Glomerular visceral epithelial cell (primary cell): ENCODE results near the gene ZNF26.
"Not testable (repeated sequence)": the region's sequence is repeated elsewhere in the genome, so short reads cannot be mapped to it uniquely, and the experiment has no call there.

Experiments
- DNase-seq: peaks from one replicate; pipeline ENCODE4 v3.0.0-alpha.2; 2016; ENCODE audit errors: extremely low spot score

ZNF26 gene

GRCh38 chr12:132955094-132956010 is 30.8 kb upstream of the ZNF26 start:
- peak; percentile 5 for DNase-seq

- peak; percentile 53 for DNase-seq
Observed at GRCh38 chr12:132956011-132956788, 30.0 kb upstream of the ZNF26 start, which contains the start of gene ZNF605. ZNF605 (minus strand) TSS chr12:132956306; CDS start chr12:132945635, 10,671 bp downstream.

- not testable (repeated sequence) for DNase-seq
Observed at GRCh38 chr12:132961790-132962189, 24.4 kb upstream of the ZNF26 start.

- not testable (repeated sequence) for DNase-seq
Observed at GRCh38 chr12:132963947-132964346, 22.2 kb upstream of the ZNF26 start.

GRCh38 chr12:132965796-132966195 is 20.4 kb upstream of the ZNF26 start:
- DNase-seq = no peak

- DNase-seq = no peak
Observed at GRCh38 chr12:132966676-132967415, 19.3 kb upstream of the ZNF26 start.

- DNase-seq = no peak
Observed at GRCh38 chr12:132967736-132968135, 18.4 kb upstream of the ZNF26 start.

- DNase-seq = no peak
Observed at GRCh38 chr12:132972374-132972773, 13.8 kb upstream of the ZNF26 start.

GRCh38 chr12:132976870-132977269 is 9.3 kb upstream of the ZNF26 start:
- DNase-seq = not testable (repeated sequence)

GRCh38 chr12:132986885-132987225 is 688 bp downstream of the ZNF26 start:
- peak; percentile 21 for DNase-seq

- no peak for DNase-seq
Observed at GRCh38 chr12:132998741-132999140, 12.6 kb downstream of the ZNF26 start.

- DNase-seq = no peak
Observed at GRCh38 chr12:133010657-133011297, 24.6 kb downstream of the ZNF26 start.

GRCh38 chr12:133023566-133023965 is 37.4 kb downstream of the ZNF26 start:
- DNase-seq = no peak

GRCh38 chr12:133026996-133027395 is 40.8 kb downstream of the ZNF26 start:
- peak; percentile 40 for DNase-seq

- peak; percentile 98 for DNase-seq
Observed at GRCh38 chr12:133037207-133038005, 51.2 kb downstream of the ZNF26 start, which contains the start of gene ZNF84. ZNF84 (plus strand) TSS chr12:133037509; CDS start chr12:133041468, 3,959 bp downstream.

- DNase-seq = no peak
Observed at GRCh38 chr12:133038118-133038709, 52.0 kb downstream of the ZNF26 start.

- DNase-seq = no peak
Observed at GRCh38 chr12:133046698-133047097, 60.5 kb downstream of the ZNF26 start.

- DNase-seq = no peak
Observed at GRCh38 chr12:133057446-133057845, 71.3 kb downstream of the ZNF26 start.

- no peak for DNase-seq
Observed at GRCh38 chr12:133058203-133059113, 72.3 kb downstream of the ZNF26 start.
